ENCODE data around the gene SARNP.
"Not testable (repeated sequence)": the region's sequence is repeated elsewhere in the genome, so short reads cannot be mapped to it uniquely, and the experiment has no call there.

The SARNP gene

GRCh38 chr12:55789171-55789570, 28.4 kb downstream of the SARNP start:
- no peak for DNase-seq

DNA sequence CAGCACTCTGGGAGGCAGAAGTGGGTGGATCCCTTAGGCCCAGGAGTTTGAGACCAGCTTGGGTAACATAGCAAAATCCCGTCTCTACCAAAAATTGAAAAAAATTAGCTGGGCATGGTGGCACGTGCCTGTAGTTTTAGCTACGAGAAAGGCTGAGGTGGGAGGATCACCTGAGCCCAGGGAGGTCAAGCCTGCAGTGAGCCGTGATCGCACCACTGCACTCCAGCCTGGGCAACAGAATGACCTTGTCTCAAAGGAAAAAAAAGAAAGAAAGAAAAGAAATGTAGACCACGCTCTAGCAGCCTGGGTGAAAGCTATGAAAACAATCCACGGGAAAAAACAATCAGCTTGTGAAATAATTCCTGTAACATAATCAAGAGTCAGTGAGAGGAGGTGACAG, 29.0 kb downstream of the SARNP start:
- no peak for DNase-seq

DNA sequence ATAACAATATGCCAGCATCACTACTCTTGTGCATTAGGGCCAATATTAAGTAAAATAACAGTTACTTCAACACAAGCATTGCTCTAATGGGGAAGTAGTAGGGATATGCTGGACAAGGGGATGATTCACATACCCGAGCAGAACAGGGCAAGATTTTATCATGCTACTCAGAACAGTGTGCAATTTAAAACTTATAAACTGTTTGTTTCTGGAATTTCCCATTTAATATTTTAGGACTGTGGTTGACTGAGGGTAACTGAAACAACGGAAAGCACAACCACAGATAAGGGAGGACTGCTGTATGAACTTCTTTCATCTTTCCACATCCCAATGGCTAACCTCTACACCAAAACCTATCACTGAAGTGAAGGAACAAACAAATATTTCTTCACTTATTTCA, 36.8 kb downstream of the SARNP start:
- no peak for DNase-seq

DNA sequence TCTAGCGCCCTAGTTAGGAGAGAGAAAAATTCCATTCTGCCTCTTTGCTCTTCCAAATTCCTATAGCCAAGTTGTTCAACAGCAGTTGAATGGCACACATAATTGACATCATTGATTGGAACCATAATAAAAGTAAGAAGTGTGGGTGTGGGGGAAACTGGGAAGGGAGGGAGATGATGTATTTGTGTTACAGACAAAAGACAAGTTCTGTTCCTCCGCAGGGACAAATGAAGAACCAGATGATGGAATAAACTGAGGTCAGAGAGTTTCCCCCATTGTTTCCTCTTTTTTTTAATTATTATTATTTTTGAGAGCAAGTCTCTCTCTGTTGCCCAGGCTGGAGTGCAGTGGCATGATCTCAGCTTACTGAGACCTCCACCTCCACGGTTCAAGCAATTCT, 39.7 kb downstream of the SARNP start:
- DNase-seq: no peak

DNA sequence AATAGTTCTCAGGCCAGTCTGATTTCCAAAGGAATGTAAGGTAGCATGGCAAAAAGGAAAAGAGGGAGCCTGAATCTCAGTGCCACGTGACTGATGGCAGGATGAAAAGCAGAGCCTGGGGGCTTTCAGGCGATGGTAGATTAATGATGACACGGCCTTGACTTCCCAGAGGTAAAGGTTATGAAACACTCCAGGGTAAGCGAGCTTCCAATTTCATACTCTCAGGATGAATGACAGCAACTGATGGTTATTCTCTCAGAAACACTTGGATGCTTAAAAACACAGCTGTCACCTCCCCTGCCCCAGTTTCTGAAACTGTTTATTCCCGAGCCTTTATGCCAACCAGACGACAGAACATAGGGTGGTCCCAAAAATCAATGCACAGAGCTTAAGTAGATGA, 45.8 kb downstream of the SARNP start:
- no peak for DNase-seq

GRCh38 chr12:55767156-55767555, 50.4 kb downstream of the SARNP start:
- no peak for DNase-seq

DNA sequence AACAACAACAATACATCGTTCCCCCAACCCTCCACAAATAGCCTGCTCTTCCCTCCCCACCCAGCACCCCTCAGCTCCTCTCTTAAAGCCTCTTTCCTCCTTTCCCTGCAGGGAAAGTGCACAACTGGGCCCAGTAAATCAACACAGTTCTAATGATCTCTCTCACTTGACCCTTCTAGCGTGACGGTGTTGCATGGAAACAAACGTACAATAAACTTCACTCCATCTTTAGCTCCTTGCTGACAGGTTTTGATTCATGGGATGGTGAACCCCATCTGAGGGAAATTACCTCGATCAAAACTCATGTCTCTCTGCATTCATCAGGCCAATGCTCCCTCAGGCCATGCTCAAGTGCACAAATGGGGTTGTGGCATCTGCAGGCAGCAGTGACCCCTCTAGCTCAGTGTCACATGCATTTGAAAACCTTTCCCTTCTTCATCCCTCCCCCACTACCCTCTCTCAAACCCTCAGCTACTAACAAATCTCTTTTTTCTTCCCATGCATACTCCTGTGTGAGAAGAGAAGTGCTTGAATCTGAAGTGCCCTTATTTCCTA, 51.7 kb downstream of the SARNP start:
- DNase-seq: no peak

DNA sequence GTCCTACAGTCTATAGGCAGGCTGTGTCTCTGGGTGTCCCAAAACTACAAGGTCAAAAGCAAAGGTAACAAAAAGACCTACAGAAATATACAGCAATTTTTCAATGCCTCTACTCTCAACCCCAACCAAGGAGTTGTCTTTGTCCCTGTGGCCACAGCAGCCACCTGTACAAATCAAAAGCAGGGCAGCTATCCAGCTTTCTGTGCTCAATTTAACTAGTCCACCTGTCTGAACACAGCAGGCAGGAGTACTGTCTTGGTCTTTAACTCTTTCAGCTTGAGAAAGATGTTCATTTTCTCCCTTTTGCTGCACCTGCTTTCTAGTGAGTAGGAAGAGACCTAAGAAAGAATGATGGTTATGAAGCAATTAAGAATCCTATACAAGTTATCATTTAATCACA, 54.9 kb downstream of the SARNP start:
- DNase-seq: no peak

DNA sequence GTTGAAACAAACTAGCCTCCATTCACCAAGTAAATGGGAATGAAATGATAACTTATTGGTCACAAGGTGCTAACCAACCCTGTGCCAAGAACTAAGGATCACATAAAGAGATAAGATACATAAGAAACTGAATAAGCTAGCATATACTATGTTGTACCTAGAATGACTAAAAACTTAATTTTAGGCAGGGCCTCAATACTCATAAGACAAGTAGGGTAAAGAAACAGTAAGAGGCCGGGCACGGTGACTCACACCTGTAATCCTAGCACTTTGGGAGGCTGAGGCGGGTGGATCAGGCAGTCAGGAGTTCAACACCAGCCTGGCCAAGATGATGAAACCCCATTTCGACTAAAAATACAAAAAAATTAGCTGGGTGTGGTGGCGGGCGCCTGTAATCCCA, 56.9 kb downstream of the SARNP start:
- DNase-seq: no peak

- not testable (repeated sequence) for DNase-seq
These were observed 58.9 kb downstream of the SARNP start for GRCh38 chr12:55758575-55758974.

DNA sequence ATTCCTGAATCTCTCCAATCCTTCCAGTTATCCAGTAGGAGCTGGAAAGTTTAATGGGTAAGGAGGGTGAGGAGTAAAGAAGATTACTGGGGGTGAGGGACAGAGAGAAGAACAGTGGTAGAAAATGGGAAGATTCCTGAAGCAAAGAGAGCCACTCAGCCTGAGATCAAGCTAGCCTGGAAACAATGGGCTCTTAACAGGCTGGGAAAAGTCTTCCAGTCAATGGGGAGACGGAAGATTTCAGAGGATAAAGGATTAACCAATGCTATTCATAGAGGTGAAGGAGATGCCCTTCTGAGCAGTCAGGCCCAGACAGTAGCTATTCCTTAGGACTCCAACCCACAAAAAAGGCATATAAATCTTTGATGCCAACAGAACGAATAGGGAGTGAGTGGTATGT, 59.8 kb downstream of the SARNP start:
- DNase-seq: no peak

DNA sequence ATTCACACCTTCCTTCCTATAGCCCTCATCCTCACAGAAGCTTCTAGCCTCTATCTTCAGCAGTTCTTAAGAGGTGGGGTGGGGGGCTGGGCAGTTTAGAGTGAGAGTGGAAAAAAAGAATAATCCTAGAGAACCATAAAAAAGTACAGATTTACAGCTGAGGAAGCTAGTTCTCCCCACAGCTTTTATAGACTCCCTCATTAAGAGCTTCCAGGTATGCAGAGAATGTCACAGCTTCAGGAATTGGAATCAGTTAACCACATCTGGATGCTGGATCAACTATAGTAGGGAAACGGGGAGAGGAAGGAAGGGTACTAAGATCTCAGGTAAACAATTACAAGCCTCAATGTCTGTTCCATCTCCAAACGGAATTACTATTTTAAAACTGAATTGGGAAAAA, 62.3 kb downstream of the SARNP start:
- DNase-seq: no peak

- DNase-seq: no peak
These were observed 69.1 kb downstream of the SARNP start for GRCh38 chr12:55748230-55748993.

- no peak for DNase-seq
These were observed 70.7 kb downstream of the SARNP start for GRCh38 chr12:55746913-55747231.

DNA sequence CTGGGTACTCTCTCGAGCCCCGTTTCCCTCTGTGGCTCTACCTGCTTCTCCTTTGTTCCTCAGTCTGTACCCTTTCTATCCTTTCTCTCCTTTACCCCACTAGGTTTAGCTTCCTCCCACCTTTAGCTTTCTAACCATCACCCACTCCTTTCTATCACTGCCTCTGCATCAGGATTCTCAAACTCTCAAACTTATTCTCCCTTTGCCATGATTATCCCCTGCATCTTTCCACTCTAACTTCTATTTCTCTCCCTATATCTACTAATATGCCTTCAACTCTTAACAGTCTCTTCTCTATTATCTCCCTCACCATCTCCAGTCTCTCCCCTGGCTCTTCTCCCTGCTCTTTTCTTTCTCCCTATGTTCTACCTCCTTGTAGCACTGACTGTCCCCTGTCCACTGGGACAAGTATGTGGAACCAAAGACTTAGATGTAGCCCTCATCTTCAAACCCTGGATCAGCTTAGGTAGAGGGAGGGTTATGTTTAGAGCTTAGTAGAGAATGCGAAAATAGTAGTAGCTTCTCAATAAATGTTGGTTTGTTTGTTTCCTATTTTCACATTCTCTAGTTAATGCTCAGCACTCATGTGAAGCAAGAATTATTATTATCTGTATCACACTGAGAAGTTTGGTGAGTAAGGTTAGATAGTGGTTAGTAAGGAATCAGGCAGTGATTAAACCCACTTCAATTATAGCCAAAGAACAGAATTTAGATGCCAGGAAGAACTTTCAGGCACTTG, 71.2 kb downstream of the SARNP start:
- no peak for DNase-seq

GRCh38 chr12:55745361-55746173, 72.0 kb downstream of the SARNP start:
- DNase-seq: peak; percentile 57

- DNase-seq: no peak
These were observed 73.0 kb downstream of the SARNP start for GRCh38 chr12:55744340-55745030.

- DNase-seq: peak; percentile 56
These were observed 73.9 kb downstream of the SARNP start for GRCh38 chr12:55743406-55744339.

- DNase-seq: peak; percentile 79
These were observed 74.7 kb downstream of the SARNP start, which contains the start of gene GDF11 for GRCh38 chr12:55742719-55743405. TSS of gene GDF11 (plus strand) at chr12:55743122. CDS start at chr12:55743317, 195 bp downstream.

DNA sequence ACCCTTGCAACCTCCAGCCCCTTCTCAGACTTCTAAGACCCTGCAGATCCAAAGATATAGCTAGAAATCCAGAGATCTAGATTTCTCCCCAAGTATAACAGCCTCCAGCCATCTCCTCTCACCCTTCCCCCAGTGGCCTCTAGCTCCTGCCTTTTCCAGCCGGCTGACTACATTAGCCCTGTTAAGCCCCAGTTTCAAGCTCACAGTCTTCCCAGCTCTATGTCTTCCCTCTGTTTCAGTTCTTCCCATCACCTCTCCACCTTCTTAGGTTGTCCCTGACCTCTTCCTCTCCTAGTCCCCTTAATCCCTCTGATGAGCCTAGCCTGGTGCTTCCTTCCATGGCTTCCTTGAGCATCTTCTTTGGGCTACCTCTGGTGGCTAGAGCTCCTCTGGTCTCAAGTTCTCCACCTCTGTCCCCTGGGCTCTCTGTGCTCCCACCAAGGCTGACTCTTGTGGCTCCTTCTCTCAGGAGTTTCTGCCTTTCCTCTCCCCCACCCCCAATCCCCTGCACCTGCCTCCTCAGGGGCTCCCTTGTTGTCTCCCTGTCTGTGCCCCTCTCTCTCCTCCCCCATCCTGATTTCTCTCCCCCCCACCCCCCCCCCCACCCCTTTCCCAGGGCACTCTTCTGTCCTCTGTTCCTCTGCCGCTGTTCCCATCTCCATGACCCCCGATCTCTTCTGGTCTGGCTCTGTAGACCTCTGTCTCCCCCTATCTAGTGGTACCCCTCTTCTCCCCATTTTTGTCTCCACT, 75.4 kb downstream of the SARNP start:
- no peak for DNase-seq
